Measurements from ENCODE around the gene NXPE3. TPM values are rescaled to one million over a fixed set of nuclear protein-coding genes. Genes with fewer than 3 reads are reported as not detected.

Gene NXPE3
- total RNA-seq, 2 donors from 2014 or later, result 17.3 to 21.4 TPM

- no peak for ATAC-seq
- Mint-ChIP-seq H3K27ac (no peak overlapping the region), H3K9me3 (peaks cover 0 to 10% of the 10 kb centered on the region in 2 donors), H3K36me3 (peaks cover 20 to 41% of the 10 kb centered on the region in 2 donors)
- no peak for DNase-seq (ENCODE audit: low spot score in 2 of 2)
Measured at GRCh38 chr3:101836652-101837598, 57.9 kb downstream of the NXPE3 start.

- DNase-seq (ENCODE audit: low spot score in 2 of 2) (no peak), ATAC-seq (no peak)
- Mint-ChIP-seq H3K36me3 (peaks cover 8 to 36% of the 10 kb centered on the region in 2 donors), H3K27ac (no peak overlapping the region), H3K9me3 (peaks cover 0 to 14% of the 10 kb centered on the region in 2 donors)
Measured at GRCh38 chr3:101838691-101839090, 59.7 kb downstream of the NXPE3 start.

GRCh38 chr3:101840066-101840465 lies 61.1 kb downstream of the NXPE3 start:
- Mint-ChIP-seq H3K27ac (no peak overlapping the region), H3K9me3 (peaks cover 0 to 6% of the 10 kb centered on the region in 2 donors), H3K36me3 (peaks cover 5 to 26% of the 10 kb centered on the region in 2 donors)
- ATAC-seq, result no peak
- no peak for DNase-seq (ENCODE audit: low spot score in 2 of 2)

GRCh38 chr3:101842245-101842934 lies 63.4 kb downstream of the NXPE3 start:
- Mint-ChIP-seq H3K36me3 (peaks cover 5 to 26% of the 10 kb centered on the region in 2 donors), H3K9me3 (peaks cover 0 to 6% of the 10 kb centered on the region in 2 donors), H3K27ac (no peak overlapping the region)
- ATAC-seq, result no peak
- DNase-seq (ENCODE audit: low spot score in 2 of 2), result no peak

GRCh38 chr3:101842935-101843330 lies 63.9 kb downstream of the NXPE3 start:
- ATAC-seq, result no peak

GRCh38 chr3:101845425-101845824 lies 66.4 kb downstream of the NXPE3 start:
- H3K27ac Mint-ChIP-seq, result no peak overlapping the region
- ATAC-seq (no peak), DNase-seq (ENCODE audit: low spot score in 2 of 2) (no peak)
- peaks cover 11 to 32% of the 10 kb centered on the region in 2 donors for H3K36me3 Mint-ChIP-seq
- peaks cover 0 to 6% of the 10 kb centered on the region in 2 donors for H3K9me3 Mint-ChIP-seq

More at GRCh38 chr3:101842935-101843330, 63.9 kb downstream of the NXPE3 start:
- Mint-ChIP-seq H3K36me3 (peaks cover 5 to 26% of the 10 kb centered on the region in 2 donors), H3K27ac (no peak overlapping the region), H3K9me3 (peaks cover 0 to 6% of the 10 kb centered on the region in 2 donors)
- DNase-seq (ENCODE audit: low spot score in 2 of 2), result no peak

GRCh38 chr3:101846709-101847108 lies 67.7 kb downstream of the NXPE3 start:
- DNase-seq (ENCODE audit: low spot score in 2 of 2), result no peak
- Mint-ChIP-seq H3K9me3 (peaks cover 0 to 6% of the 10 kb centered on the region in 2 donors), H3K27ac (no peak overlapping the region), H3K36me3 (peaks cover 24 to 36% of the 10 kb centered on the region in 2 donors)
- no peak for ATAC-seq

GRCh38 chr3:101847328-101847727 lies 68.3 kb downstream of the NXPE3 start:
- no peaks in the 10 kb centered on the region for H3K9me3 Mint-ChIP-seq
- DNase-seq (ENCODE audit: low spot score in 2 of 2) (no peak), ATAC-seq (no peak)
- H3K36me3 Mint-ChIP-seq, result peaks cover 26 to 36% of the 10 kb centered on the region in 2 donors
- H3K27ac Mint-ChIP-seq, result no peak overlapping the region

- no peak for DNase-seq (ENCODE audit: low spot score in 2 of 2)
- Mint-ChIP-seq H3K36me3 (peaks cover 36 to 37% of the 10 kb centered on the region in 2 donors), H3K27ac (peak overlapping the region in 1 of 2 donors; percentile 99), H3K9me3 (no peaks in the 10 kb centered on the region)
- no peak for ATAC-seq
Measured at GRCh38 chr3:101848326-101848725, 69.3 kb downstream of the NXPE3 start.

GRCh38 chr3:101848754-101849713 lies 70.0 kb downstream of the NXPE3 start, which contains the start of gene NFKBIZ:
NFKBIZ (plus strand) TSS chr3:101849514; CDS start chr3:101849629, 115 bp downstream.
- Mint-ChIP-seq H3K27ac (peak within 1 kb of the TSS; percentile 99 to 100), H3K36me3 (peaks cover 43 to 44% of the 10 kb centered on the region in 2 donors)

GRCh38 chr3:101849714-101850245 lies 70.8 kb downstream of the NXPE3 start:
- peaks cover 50 to 51% of the 10 kb centered on the region in 2 donors for H3K36me3 Mint-ChIP-seq
- H3K27ac Mint-ChIP-seq, result peak overlapping the region; percentile 99 to 100
- peak; percentile 57 to 75 for DNase-seq (ENCODE audit: low spot score in 2 of 2)
- peak; percentile 21 to 30 for ATAC-seq
- H3K9me3 Mint-ChIP-seq, result no peaks in the 10 kb centered on the region

More at GRCh38 chr3:101848754-101849713, 70.0 kb downstream of the NXPE3 start, which contains the start of gene NFKBIZ:
- ATAC-seq, result peak; percentile 78 to 81
- H3K9me3 Mint-ChIP-seq, result no peaks in the 10 kb centered on the region
- DNase-seq (ENCODE audit: low spot score in 2 of 2), result peak; percentile 87 to 95

- peak; percentile 60 to 62 for DNase-seq (ENCODE audit: low spot score in 2 of 2)
- ATAC-seq, result peak; percentile 58 to 68
- Mint-ChIP-seq H3K9me3 (no peaks in the 10 kb centered on the region), H3K36me3 (peaks cover 57% of the 10 kb centered on the region in 2 donors), H3K27ac (peak overlapping the region; percentile 99 to 100)
Measured at GRCh38 chr3:101850246-101851051, 71.4 kb downstream of the NXPE3 start.

- H3K27ac Mint-ChIP-seq, result peak overlapping the region; percentile 99 to 100
- H3K36me3 Mint-ChIP-seq, result peaks cover 58 to 62% of the 10 kb centered on the region in 2 donors
- DNase-seq (ENCODE audit: low spot score in 2 of 2) (no peak), ATAC-seq (peak; percentile 9 to 48)
- H3K9me3 Mint-ChIP-seq, result no peaks in the 10 kb centered on the region
Measured at GRCh38 chr3:101851072-101851770, 72.2 kb downstream of the NXPE3 start.

Data from activated naive CD4-positive, alpha-beta T cell treated with anti-CD3 and anti-CD28 coated beads, Interleukin-2, amount 50 U/mL, for 72 hours (primary cell).